Fibroblast of skin of left quadriceps (primary cell): ENCODE data around the gene SREBF2.
"Not testable (repeated sequence)": the region's sequence is repeated elsewhere in the genome, so short reads cannot be mapped to it uniquely, and the experiment has no call there.

ENCODE experiments used
- DNase-seq, 2 experiments: peaks; one replicate each; pipeline ENCODE4 v3.0.0-alpha.2; 2013; ENCODE audit warnings: low read depth in 2 of 2

SREBF2 gene

DNA sequence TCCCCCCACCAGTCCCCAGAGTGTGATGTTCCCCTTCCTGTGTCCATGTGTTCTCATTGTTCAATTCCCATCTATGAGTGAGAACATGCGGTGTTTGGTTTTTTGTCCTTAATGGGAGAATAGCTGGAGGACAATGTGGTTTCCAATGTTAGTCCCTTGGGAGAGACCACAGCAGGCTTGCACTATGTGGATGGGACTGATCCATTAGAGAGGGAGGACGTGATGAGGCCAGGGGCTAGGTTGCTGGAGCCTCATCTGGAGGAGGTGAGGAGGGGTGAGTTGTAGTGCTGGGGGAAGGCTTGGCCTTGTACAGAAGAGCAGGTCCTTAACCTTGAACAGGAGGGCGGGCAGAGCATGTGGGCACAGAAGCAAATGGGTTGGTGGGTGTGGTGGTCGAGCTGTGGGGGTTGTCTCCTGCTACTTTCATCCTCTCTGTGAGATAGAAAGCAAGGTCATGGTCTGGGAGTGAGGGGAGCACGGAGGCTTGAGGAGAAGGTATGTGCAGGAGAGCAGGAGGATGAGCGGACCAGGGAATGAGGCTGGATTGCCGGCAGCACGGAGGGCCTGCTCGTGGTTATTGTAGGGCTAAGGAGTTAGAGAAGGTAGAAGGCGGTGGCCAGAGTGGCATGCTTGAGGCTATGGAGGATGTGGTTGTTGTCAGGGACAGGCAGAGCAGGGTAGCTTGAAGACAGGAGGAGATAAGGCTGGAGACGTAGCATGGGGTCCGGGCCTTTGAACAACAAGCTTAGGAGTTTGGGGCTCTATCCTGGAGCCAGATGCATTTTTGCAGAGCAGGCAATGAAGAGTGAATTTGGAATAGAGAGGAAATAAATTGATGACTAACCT, 11.2 kb upstream of the SREBF2 start:
- DNase-seq: no peak

DNA sequence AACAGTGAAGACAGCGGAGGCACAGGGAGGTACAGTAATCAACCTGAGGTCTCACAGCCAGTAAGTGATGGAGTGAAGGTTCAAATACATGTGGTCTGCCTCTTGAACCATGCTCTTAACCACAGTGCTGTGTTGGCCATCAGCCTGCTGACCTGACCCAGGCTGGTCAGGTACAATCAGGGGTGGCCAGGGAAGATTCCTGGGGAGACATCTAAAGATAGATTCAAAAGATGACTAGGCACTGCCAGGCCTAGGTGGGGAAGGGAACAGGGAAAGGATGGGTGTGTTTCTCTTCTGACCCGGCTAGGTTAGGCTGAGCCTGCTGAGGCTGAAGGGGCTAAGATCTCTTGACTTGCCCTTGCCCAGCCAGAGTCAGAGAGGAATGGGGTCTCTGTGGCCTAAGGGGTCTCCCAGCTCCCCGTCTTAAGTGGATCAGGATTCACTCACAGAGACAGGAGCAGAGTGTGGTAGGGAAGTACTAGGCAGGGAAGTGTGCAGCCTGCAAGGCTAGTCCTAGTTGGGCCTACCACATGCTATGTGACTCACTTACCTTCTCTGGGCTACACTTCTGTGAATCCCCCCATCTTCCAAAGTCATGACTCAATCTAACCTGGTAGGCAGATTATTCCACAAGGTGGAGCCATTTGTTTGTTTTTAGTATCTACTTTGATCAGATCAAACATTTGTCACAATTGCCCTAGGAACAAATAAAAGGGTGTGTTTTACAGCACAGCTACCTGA, 10.4 kb upstream of the SREBF2 start:
- peak; percentile 35 to 50 for DNase-seq

- no peak for DNase-seq
Measured at GRCh38 chr22:41823797-41824196, 9.1 kb upstream of the SREBF2 start.

- no peak for DNase-seq
Measured at GRCh38 chr22:41825376-41825775, 7.5 kb upstream of the SREBF2 start.

GRCh38 chr22:41826021-41826420, 6.9 kb upstream of the SREBF2 start:
- DNase-seq: no peak

DNA sequence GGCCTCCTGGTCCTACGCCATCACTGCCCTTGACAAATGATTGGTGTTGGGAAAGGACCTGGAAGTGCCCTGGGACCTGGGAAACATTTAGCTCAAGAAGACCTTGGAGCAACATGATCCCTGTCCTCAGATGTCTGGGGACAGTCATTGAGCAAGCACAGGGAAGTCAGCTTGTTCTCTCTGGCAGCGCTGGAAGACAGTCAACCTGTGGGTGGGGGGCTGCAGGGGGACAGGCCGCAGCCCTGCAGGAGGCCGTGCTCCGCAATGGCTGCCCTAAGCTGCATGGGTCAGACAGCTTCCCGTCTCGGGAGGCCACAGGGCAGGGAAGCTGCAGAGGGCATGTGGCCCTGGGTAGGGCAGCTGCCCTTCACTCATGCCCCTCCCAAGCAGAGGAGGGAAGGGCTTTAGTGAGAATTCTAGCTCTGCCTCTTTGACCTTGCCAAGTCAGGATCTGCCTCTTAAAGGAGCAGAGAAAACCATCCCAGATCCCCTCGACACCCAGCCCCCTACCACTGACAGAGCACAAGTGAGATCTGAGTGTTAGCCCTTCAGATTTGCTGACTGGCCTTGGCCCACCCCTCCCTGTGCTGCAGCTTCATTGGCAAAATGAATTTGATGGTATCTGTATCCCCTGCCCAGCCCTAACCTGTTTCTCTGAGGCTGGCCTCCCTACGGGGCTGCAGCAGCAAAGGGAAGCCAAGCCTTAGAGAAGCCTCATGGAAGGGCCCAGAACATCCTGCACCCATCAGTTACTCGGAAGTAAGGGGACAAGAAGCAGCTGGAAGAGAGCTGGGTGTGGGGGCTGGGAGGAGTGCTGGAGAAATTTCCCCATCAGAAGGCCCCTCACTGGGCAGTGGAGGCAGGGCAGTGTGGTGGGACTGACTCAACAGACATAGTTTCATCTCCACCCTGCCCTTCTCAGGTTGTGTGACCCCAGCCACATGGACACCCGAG, 6.2 kb upstream of the SREBF2 start:
- DNase-seq: no peak

DNA sequence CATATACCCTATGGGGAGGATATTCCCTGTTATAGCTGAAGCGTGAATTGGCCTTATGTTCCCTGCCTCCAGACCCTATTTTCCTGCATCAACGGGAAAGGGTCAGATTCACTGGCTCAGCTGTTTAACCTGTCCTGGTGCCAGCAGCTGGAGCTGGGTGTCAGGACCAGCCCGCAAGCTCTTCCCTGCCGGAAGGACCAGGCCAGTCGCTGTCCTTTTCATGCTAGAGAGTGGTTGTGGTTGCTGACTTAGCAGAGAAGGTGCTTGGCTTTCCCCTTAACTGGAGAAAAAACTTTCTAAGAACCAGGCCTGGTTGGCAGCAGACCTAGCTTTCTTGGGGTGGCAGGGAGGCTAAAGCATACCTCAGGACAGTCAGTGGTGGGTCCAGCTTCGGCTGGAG, 5.2 kb upstream of the SREBF2 start:
- no peak for DNase-seq

- DNase-seq: no peak
Measured at GRCh38 chr22:41828516-41828915, 4.4 kb upstream of the SREBF2 start.

DNA sequence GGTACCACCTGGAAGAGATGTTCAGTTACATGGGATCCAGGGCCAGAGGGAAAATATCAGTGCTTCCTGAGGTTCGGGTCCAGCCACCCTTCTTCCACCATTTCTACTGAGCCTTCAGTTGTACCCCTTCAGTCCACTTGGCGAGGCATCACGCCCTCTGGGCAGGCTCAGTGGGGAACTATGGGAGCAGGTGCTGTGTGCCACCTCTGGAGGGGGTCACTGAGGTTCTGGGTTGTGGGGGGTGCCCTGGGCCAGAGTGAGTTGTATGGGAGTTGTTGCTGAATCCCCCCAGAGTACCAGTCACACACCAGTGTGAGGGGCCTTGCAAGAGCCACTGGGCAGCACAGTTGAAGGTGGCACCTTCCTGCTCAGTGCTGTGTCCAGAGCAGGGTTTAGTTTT, 2.7 kb upstream of the SREBF2 start:
- DNase-seq: no peak

DNA sequence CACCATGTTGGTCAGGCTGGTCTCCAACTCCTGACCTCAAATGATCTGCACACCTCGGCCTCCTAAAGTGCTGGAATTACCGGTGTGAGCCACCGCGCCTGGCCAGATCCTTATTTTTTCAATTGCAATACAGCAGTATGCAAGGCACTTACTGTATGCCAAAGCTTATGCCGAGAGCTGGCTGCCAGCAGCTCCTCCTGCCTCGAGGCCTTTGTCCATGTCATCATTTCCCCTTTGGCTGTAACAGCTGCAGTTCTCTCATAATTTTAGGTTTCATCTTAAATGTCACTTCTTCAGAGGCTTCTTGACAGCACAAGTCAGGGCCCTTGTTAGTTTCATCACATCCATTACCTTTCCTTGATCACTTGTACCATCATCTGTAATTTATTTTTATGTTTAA, 1.5 kb upstream of the SREBF2 start:
- no peak for DNase-seq

GRCh38 chr22:41831828-41832552, 915 bp upstream of the SREBF2 start:
- no peak for DNase-seq

DNA sequence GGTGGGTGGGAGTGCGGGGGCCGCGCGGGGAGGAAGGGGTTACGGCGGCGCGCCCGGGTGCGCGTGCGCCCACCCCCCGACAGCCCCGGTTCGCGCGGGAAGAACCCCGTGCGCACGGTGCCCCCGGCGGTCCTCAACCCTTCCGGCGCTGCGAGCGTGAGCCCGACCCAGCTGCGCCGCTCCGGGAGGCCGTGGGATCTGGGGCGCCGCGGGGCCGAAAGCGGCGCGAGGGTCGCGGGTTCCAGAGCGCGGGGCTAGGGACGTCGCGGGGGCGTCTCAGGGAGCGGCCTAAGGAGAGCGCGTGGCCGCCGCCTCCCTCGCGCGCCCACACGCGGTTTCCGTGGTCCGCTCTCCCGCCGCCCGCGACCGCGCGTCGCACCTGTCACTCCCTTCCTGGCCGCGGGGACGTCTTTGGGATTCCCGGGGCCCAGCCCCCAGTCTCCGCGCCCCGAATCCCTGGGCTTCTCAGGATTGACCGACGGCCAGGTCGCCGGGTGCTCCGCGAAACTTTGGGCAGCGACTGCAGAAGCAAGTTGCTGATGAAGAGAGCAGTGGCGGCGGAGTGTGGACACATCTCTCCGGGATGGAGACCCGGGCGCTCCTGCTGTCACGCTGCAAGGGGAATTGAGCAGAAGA, 582 bp downstream of the SREBF2 start:
- DNase-seq: no peak

DNA sequence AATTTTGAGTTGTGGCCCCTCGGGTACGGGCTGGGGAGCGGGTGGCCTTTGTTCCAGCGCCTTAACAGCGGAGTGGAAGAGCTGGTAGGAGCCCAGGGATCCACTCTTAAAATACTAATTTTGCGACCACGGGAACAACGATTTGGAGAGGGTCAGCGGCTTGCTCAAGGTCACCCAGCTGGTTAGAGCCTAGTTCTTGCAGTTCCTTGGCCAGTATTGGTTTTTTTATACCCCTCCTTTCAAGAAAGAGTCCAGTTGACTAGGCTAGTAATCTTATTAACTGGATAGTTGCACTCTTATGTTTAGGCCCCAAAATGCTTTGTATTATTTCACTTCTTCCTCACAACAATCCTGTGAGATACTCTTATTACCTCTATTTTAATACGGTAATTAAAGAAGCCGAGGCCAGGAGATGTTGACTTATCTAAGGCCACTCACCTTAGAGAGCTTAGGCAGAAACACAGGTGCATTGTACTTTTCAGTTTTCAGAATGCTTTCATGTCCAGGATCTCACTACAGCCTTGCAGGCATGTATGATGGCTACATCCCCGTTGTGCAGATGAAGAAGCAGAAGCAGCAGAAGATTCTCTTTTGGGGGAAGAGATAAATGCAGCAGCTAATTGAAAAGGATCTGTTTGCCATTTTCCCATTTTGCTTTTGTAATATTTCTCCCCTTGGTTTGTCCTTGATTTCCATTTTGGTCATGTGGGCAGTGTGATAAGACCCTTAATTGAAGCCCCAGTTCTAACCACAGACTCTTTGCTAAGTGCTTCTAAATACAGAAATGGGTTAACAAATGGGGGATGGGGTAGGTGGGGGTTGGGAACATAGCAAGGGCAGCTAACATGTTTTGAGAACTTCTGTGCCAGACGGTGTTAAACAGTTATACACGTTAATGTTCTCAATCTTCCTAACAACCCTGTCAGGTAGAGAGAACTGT, 1.4 kb downstream of the SREBF2 start:
- no peak for DNase-seq

GRCh38 chr22:41835462-41835861, 2.6 kb downstream of the SREBF2 start:
- DNase-seq: not testable (repeated sequence)

DNA sequence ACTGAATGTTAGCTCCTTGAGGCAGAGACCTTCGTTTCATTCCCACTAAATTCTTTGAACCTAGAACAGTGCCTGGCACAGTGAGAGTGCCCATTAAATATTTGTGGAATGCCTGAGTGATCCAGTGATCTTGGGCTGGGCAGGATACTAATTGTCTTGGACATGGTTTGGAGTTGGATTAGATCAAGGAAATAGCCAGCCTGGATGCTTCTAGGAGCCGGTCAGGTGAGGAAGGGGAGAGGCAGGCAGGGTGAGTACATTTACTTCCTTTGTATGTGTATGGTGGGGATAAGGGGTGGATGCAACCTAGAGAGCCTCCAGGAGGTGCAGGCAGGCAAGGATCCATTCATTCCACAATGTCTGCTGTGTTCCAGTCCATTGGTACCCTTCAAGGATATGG, 3.6 kb downstream of the SREBF2 start:
- DNase-seq: no peak

- DNase-seq: no peak
Measured at GRCh38 chr22:41838842-41839618, 6.1 kb downstream of the SREBF2 start.

DNA sequence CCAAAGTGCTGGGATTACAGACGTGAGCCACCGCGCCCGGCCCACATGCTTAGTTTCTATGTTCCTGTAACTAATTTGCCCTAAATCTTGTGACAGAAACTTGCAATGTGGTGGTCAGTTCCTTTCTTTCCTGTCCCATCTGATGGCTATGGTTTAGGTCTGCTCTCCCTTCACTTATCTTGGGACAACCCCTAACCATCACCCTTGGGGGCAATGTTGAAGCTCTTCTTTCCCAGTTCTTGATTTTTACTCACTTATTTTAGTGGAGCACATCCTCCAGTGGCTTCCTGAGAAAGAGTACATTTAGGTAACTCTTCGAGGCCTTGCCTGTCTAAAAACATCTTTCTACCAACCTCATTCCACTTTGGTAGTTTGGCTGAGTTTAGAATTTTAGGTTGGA, 7.3 kb downstream of the SREBF2 start:
- no peak for DNase-seq

GRCh38 chr22:41841085-41841712, 8.3 kb downstream of the SREBF2 start:
- DNase-seq: no peak
